CD14-positive monocyte (primary cell): ENCODE data around the gene TSSK2. TPM values are rescaled to one million over a fixed set of nuclear protein-coding genes. Genes with fewer than 3 reads are reported as not detected.

ENCODE experiments used
- DNase-seq, 3 donors: peaks; one replicate each; pipeline ENCODE4 v3.0.0-alpha.2; 2011 to 2022
- H2AFZ ChIP-seq: 2 replicates; pipeline ENCODE4 v1.6.0; 2012; ENCODE audit warnings: mild to moderate bottlenecking, low read depth, low read length, inconsistent platforms; ENCODE audit not compliant: insufficient read depth, poor library complexity, severe bottlenecking
- H3K27ac ChIP-seq, 2 donors: 1 replicate in 1 of 2; 2 replicates in 1 of 2; pipeline ENCODE4 v1.5.1; 2012 to 2013; ENCODE audit warnings: low read length in 2 of 2, control low read depth in 1 of 2, inconsistent platforms in 1 of 2, low read depth in 1 of 2, mild to moderate bottlenecking in 1 of 2
- H3K27me3 ChIP-seq, 2 donors: one replicate each; pipeline versions ENCODE4 v1.6.0 to v1.6.1; 2011 to 2013; ENCODE audit warnings: low read length in 2 of 2; ENCODE audit not compliant: control insufficient read depth in 2 of 2, insufficient read depth in 2 of 2
- H3K36me3 ChIP-seq, 2 donors: replicated peaks in 1 of 2; 1 replicate in 1 of 2; 2 replicates in 1 of 2; pipeline versions ENCODE4 v1.5.1 to v1.6.1; 2012 to 2013; ENCODE audit warnings: low read length in 2 of 2, control low read depth in 1 of 2, inconsistent platforms in 1 of 2, mild to moderate bottlenecking in 1 of 2; ENCODE audit not compliant: insufficient read depth in 2 of 2, control insufficient read depth in 1 of 2
- H3K4me1 ChIP-seq, 2 donors: 1 replicate in 1 of 2; 2 replicates in 1 of 2; pipeline versions ENCODE4 v1.5.1 to v1.6.1; 2012 to 2013; ENCODE audit warnings: low read length in 2 of 2, control low read depth in 1 of 2, inconsistent platforms in 1 of 2, mild to moderate bottlenecking in 1 of 2, moderate library complexity in 1 of 2; ENCODE audit not compliant: insufficient read depth in 2 of 2, control insufficient read depth in 1 of 2
- H3K4me2 ChIP-seq: replicated peaks from 2 replicates; pipeline ENCODE3; 2012; ENCODE audit warnings: low read length, moderate library complexity, mild to moderate bottlenecking; ENCODE audit not compliant: poor library complexity, severe bottlenecking; ENCODE audit errors: extremely low read depth
- H3K4me3 ChIP-seq, 3 experiments: fragments of 200-600 bp in 1 of 3; sonication (generic) in 1 of 3; replicated peaks in 1 of 3; 1 replicate in 2 of 3; 2 replicates in 1 of 3; pipeline ENCODE4 v1.5.1; 2011 to 2013; ENCODE audit warnings: low read length in 3 of 3, mild to moderate bottlenecking in 3 of 3, control low read depth in 2 of 3, low read depth in 2 of 3, inconsistent platforms in 1 of 3, moderate library complexity in 1 of 3
- H3K79me2 ChIP-seq: 2 replicates; pipeline ENCODE4 v1.6.0; 2012; ENCODE audit warnings: mild to moderate bottlenecking, control low read depth, inconsistent platforms, low read length, moderate library complexity; ENCODE audit not compliant: insufficient read depth
- H3K9ac ChIP-seq: 2 replicates; pipeline ENCODE4 v1.6.0; 2017; ENCODE audit warnings: low read length, mild to moderate bottlenecking; ENCODE audit not compliant: insufficient read depth, poor library complexity, severe bottlenecking
- H3K9me3 ChIP-seq, 2 donors: replicated peaks in 1 of 2; 1 replicate in 1 of 2; 2 replicates in 1 of 2; pipeline versions ENCODE4 v1.5.1 to v1.6.1; 2012 to 2013; ENCODE audit warnings: low read length in 2 of 2, control low read depth in 1 of 2; ENCODE audit not compliant: control insufficient read depth in 1 of 2, insufficient read depth in 1 of 2
- H4K20me1 ChIP-seq: 2 replicates; pipeline ENCODE4 v1.6.0; 2012; ENCODE audit warnings: mild to moderate bottlenecking, low read length, control low read depth, moderate library complexity; ENCODE audit not compliant: insufficient read depth
- H3K27ac Mint-ChIP-seq, 7 donors: one replicate each; pipeline ENCODE4 v1.8.0; 2020; ENCODE audit warnings: mild to moderate bottlenecking in 7 of 7, mixed read lengths in 7 of 7, moderate library complexity in 6 of 7, inconsistent platforms in 2 of 7
- H3K27me3 Mint-ChIP-seq, 3 donors: one replicate each; pipeline ENCODE4 v1.8.0; 2021 to 2022; ENCODE audit warnings: low read depth in 3 of 3, mild to moderate bottlenecking in 3 of 3, mixed read lengths in 3 of 3, moderate library complexity in 3 of 3, inconsistent platforms in 1 of 3
- H3K36me3 Mint-ChIP-seq, 2 donors: one replicate each; pipeline ENCODE4 v1.8.0; 2020; ENCODE audit warnings: mixed read lengths in 2 of 2, inconsistent platforms in 1 of 2, mild to moderate bottlenecking in 1 of 2
- H3K4me1 Mint-ChIP-seq: one replicate; pipeline ENCODE4 v1.8.0; 2020; ENCODE audit warnings: mild to moderate bottlenecking, mixed read lengths
- H3K4me3 Mint-ChIP-seq, 2 donors: one replicate each; pipeline ENCODE4 v1.8.0; 2020; ENCODE audit warnings: mild to moderate bottlenecking in 2 of 2, mixed read lengths in 2 of 2, moderate library complexity in 1 of 2
- H3K9me3 Mint-ChIP-seq, 7 donors: one replicate each; pipeline ENCODE4 v1.8.0; 2020 to 2022; ENCODE audit warnings: mixed read lengths in 7 of 7, mild to moderate bottlenecking in 6 of 7, moderate library complexity in 6 of 7, inconsistent platforms in 2 of 7
- CTCF ChIP-seq: fragments of 200-600 bp; IDR thresholded peaks from one replicate; pipeline ENCODE4 v1.8.0; 2022; ENCODE audit warnings: antibody characterized with exemption, mild to moderate bottlenecking
- WGBS: methylation state at CpG from one replicate; pipeline ENCODE4 v1.1.5; 2013; ENCODE audit warnings: missing lambda C conversion rate; ENCODE audit not compliant: insufficient coverage; 5-methylcytosine and 5-hydroxymethylcytosine counted together
- intact Hi-C, 2 donors: fragments of 100-400 bp; cut with micrococcal nuclease; formaldehyde crosslinking; loops; one replicate each; pipeline versions ENCODE4 v1.15.0 to v1.15.1; 2023
- polyA plus RNA-seq, 3 donors: library from polyadenylated mRNA; depleted of rRNA in 1 of 3; unstranded in 2 of 3; stranded (reverse) in 1 of 3; fragments of 300-500 nt in 2 of 3; fragments of >200 nt in 1 of 3; fragmentation: Illumina TruSeq in 2 of 3; gene quantifications; 1 replicate in 2 of 3; 2 replicates in 1 of 3; pipeline ENCODE4 v1.2.3, GENCODE V29; 2012 to 2021

The TSSK2 gene
- polyA plus RNA-seq, 3 donors = 0.04 TPM; not detected in 2

DNA sequence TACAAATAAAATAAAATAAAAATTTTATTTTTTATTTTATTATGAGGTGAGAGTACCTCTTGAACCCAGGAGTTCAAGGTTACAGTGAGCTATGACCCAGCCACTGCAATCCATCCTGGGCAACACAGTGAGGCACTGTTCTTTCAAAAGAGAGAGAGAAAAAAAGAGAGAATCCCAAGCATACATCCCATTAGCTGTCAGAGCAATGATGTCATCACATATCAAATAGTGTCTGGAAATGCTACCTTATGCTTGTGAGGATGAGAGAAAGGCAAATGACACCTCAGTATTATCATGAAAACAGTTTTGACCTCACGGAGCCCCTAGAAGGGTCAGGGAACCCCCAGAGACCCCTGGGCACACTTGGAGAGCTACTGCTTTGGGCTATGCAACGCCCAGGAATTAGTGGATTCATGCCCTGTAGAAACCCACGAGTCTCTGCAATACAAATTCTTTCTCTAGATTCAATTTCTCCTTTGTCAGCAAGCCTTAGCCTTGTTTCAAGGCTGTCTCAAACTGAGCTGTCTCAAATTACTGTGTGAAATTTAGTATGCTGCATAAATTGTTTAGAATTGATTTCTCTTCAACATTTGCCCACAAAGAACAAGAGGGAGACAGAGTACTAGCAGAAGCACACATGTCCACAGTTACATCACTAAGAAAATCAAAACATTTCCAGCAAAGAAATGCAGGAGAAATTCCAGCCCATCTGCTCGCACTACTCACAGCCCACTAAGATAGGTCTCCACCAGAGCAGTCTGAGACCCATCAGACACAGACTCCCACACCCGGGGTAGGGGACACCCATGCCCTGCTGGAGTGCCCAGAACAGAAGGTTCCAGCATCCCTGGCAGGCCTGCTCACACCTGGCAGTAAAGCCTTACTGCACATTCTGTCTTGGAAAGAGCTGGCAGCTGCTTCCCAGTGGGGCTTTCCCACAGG is 27.0 kb upstream of the TSSK2 start:
- peaks cover 99% of the 10 kb centered on the region for H3K79me2 ChIP-seq
- Mint-ChIP-seq H3K27me3 (peaks cover 0 to 2% (median 0%) of the 10 kb centered on the region in 3 donors), H3K27ac (peak overlapping the region in 6 of 7 donors; percentile 1 to 94 (median 40)), H3K36me3 (peaks cover 20 to 47% of the 10 kb centered on the region in 2 donors), H3K9me3 (no peaks in the 10 kb centered on the region), H3K4me1 (peaks cover 53% of the 10 kb centered on the region), H3K4me3 (no peak overlapping the region)
- no peak for TF ChIP-seq CTCF
- H3K4me3 ChIP-seq = no peak overlapping the region
- H3K27me3 ChIP-seq = no peaks in the 10 kb centered on the region
- H3K4me1 ChIP-seq = peaks cover 23 to 32% of the 10 kb centered on the region in 2 donors
- no peak overlapping the region for H2AFZ ChIP-seq
- H3K4me2 ChIP-seq = no peak overlapping the region
- no peaks in the 10 kb centered on the region for H3K9me3 ChIP-seq
- DNase-seq = peak in 1 of 3 donors; percentile 1
- peaks cover 82% of the 10 kb centered on the region for H4K20me1 ChIP-seq
- H3K27ac ChIP-seq = peak overlapping the region; percentile 27 to 42
- 92% methylated on average over 4 of the region's 5 CpGs for WGBS
- H3K36me3 ChIP-seq = peaks cover 2 to 15% of the 10 kb centered on the region in 2 donors
- H3K9ac ChIP-seq = no peak overlapping the region
- intact Hi-C loops = no loop called here

GRCh38 chr22:19105456-19105855 is 25.7 kb upstream of the TSSK2 start:
- no peak overlapping the region for H3K9ac ChIP-seq
- Mint-ChIP-seq H3K27me3 (peaks cover 0 to 2% (median 0%) of the 10 kb centered on the region in 3 donors), H3K27ac (peak overlapping the region in 5 of 7 donors; percentile 75 to 94 (median 83)), H3K4me3 (no peak overlapping the region), H3K36me3 (peaks cover 16 to 42% of the 10 kb centered on the region in 2 donors), H3K4me1 (peaks cover 60% of the 10 kb centered on the region), H3K9me3 (no peaks in the 10 kb centered on the region)
- peaks cover 94% of the 10 kb centered on the region for H3K79me2 ChIP-seq
- intact Hi-C loops = no loop called here
- no peak for DNase-seq
- no peaks in the 10 kb centered on the region for H3K9me3 ChIP-seq
- no peak overlapping the region for H3K4me3 ChIP-seq
- peaks cover 69% of the 10 kb centered on the region for H4K20me1 ChIP-seq
- H3K27ac ChIP-seq = peak overlapping the region in 1 of 2 donors; percentile 90
- TF ChIP-seq CTCF = no peak
- WGBS = 100% methylated on average over 6 of the region's 8 CpGs
- H2AFZ ChIP-seq = no peak overlapping the region
- H3K27me3 ChIP-seq = no peaks in the 10 kb centered on the region
- H3K4me1 ChIP-seq = peaks cover 35 to 46% of the 10 kb centered on the region in 2 donors
- H3K36me3 ChIP-seq = peaks cover 2 to 13% of the 10 kb centered on the region in 2 donors
- no peak overlapping the region for H3K4me2 ChIP-seq
